Panc1 (cell line): ENCODE data around the gene APOA5.

Source experiments
- CTCF ChIP-seq: fragments of 450-650 bp; IDR thresholded peaks from 2 replicates; pipeline ENCODE4 v1.5.1; 2017; ENCODE audit warnings: mild to moderate bottlenecking
- POLR2AphosphoS5 ChIP-seq: IDR thresholded peaks from 2 replicates; pipeline ENCODE4 v1.6.1; 2012; ENCODE audit warnings: mild to moderate bottlenecking, low read depth, low read length, moderate library complexity

DNA sequence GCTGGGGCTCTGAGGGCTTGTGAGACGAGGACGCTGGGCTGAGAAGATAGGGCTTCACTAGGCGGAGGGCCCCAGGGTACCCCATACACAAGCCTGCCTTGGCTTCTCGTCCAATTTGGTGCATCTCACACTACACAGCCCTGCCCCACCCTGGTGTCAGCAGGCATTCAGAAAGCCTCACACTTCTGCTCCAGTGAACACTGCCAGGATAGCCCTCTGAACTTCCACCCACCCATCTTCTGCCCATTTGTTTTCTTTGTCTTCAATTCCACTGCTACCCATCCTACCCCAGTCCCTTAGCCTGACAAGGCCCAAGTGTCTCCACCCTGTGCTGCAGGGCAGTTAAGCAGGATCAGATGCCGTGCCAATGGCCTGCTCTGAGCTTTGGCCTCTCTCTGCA lies 17.0 kb downstream of the APOA5 start:
- no peak for TF ChIP-seq CTCF
- no peak for TF ChIP-seq POLR2AphosphoS5
